Mononuclear cell (primary cell): ENCODE measurements around the gene ASMTL. TPM values are rescaled to one million over a fixed set of nuclear protein-coding genes. Genes with fewer than 3 reads are reported as not detected.
"Not testable (repeated sequence)": the region's sequence is repeated elsewhere in the genome, so short reads cannot be mapped to it uniquely, and the experiment has no call there.

Experiments
- H3K27me3 ChIP-seq: 2 replicates; pipeline ENCODE4 v1.6.0; 2011; ENCODE audit warnings: low read length, control low read depth; ENCODE audit not compliant: insufficient read depth
- H3K4me1 ChIP-seq: 2 replicates; pipeline ENCODE4 v1.5.1; 2011; ENCODE audit warnings: mild to moderate bottlenecking, low read length, control low read depth; ENCODE audit not compliant: insufficient read depth
- H3K4me3 ChIP-seq: 2 replicates; pipeline ENCODE4 v1.5.1; 2011; ENCODE audit warnings: mild to moderate bottlenecking, low read length, moderate library complexity
- H3K9me3 ChIP-seq: 2 replicates; pipeline ENCODE4 v1.5.1; 2011; ENCODE audit warnings: low read depth, mild to moderate bottlenecking, control low read depth, low read length
- total RNA-seq: library from RNA; depleted of rRNA; stranded (reverse); fragments of >200 nt; gene quantifications from one replicate; pipeline ENCODE4 v1.2.3, GENCODE V29; 2012

Gene ASMTL
- total RNA-seq, 1 donor, result 12.7 TPM

DNA sequence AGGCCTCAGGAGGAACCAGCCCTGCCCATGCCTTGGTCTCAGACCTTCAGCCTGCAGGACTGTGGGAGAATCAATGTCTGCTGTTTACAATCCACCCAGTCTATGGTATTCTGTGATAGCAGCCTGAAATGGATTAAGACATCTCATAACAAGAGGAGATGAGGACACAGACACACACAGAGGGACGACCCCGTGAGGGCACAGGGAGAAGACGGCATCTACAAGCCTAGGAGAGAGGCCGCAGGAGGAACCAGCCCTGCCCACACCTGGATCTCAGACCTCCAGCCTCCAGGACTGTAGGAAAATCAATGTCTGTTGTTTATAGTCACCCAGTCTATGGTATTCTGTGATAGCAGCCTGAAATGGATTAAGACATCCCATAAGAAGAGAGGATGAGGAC lies 64.1 kb downstream of the ASMTL start:
- Histone ChIP-seq H3K4me3 (no peak overlapping the region), H3K4me1 (peaks cover 41% of the 10 kb centered on the region), H3K27me3 (no peaks in the 10 kb centered on the region), H3K9me3 (no peaks in the 10 kb centered on the region)

DNA sequence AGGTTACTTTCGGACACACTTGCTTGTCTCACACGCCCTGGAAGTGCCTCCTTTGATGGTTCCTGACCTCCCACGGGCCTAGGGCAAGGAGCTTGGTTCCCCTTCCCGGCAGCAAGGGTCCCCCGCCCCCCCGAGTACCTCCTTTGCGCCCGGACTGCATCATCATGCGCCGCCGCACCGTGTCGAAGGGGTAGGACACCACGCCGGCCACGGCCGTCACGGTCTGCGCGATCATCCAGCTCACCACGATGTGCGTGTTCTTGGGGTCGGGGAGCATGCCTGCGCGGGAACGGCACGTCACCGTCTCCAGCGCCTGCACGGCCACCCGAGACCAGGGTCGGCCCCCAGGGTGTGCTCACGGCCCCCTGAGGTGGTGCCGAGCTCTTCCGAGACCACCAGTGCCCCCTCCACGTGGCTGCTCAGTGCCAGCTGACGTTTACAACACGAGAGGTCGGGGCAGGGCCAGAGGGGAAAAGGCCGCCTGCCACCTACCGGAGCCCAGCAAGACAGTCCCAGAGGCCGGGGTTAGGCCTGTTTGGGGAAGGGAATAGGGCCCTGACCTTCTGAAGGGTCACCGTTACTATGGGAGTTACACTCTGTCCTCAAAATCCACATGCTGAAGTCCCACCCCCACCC lies 65.5 kb downstream of the ASMTL start:
- Histone ChIP-seq H3K4me3 (no peak overlapping the region), H3K4me1 (peaks cover 34% of the 10 kb centered on the region), H3K9me3 (no peaks in the 10 kb centered on the region), H3K27me3 (no peaks in the 10 kb centered on the region)

DNA sequence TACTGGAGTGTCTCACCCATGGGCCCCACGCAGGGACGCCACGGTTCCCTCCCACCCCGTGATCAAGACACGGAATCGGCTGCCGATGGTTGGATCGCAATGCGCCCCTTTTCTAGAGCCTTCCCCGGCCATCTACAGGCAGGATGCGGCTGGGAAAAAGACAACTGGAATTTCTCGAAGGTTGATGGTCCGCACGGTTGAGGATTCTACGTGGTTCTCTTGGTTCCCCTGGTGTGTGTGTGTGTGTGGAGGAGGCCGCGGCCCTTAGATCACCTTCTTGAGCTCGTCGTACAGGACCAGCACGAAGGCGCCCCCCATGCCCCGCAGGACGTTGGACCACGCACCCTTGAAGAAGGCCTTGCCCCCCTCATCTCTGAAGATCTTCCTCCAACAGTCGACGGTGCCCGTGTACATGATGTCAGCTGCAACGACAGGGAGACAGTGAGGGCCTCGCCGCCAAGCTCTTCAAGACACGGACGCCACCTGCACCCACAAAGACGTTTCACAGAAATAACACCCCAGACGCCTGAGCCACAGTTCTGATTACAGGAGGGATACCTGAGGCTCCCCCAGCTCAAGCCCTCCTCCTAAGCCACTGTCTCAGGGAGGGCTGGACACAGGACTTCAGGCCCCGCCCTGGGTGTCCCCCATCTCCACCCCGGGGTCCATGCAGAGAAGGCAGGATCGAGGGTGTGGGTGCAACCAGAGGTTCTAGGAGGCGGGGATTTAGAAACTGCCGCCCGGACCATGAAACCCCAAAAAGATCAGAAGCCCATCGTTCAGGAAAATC lies 66.2 kb downstream of the ASMTL start:
- no peaks in the 10 kb centered on the region for H3K9me3 ChIP-seq
- H3K27me3 ChIP-seq, result no peaks in the 10 kb centered on the region
- no peak overlapping the region for H3K4me3 ChIP-seq
- peaks cover 34% of the 10 kb centered on the region for H3K4me1 ChIP-seq

DNA sequence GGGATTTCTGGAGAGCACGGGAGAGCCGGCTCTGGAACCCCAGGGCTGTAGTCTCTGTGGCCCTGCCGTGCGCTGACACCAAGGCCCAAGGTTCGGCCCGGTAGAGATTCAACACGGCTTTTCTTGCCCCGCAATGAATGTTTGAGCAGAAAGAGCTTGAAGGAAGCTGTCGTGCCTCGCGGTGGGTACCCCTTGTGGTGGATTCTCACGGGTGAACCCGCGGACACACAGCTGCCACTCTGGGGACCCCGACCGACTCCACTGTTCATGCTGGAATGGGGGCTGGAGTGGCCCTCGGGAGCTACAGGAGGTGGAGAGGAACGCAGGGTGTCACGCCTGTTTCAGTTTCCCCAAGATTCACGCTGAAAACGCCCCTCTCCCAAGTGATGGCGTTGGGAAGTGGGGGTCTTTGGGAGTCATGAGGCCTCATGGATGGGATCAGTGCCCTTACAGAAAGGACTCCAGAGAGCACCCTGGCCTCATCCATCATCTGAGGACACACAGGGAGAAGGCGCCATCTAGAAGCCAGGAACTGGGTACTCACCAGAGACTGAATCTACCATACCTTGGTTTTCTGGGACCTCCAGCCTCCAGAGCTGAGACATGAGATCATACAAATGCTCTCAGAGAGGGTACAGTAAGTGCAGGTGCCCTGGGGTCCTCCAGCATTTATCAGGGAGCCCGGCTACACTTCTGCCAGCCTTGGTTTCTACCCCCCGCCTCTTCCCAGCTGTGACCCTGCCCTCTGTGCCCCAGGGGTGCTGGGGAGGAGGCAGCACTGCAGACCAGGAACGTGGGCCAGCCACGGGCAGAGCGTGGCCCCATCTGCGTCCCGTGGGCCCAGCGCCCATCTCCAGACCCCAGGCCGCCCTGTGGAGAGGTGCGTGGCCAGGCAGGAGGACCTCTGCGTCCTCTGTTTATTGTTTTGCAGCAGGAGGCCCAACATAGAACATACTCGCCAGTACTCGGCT lies 67.2 kb downstream of the ASMTL start:
- peaks cover 25% of the 10 kb centered on the region for H3K4me1 ChIP-seq
- H3K4me3 ChIP-seq, result no peak overlapping the region

DNA sequence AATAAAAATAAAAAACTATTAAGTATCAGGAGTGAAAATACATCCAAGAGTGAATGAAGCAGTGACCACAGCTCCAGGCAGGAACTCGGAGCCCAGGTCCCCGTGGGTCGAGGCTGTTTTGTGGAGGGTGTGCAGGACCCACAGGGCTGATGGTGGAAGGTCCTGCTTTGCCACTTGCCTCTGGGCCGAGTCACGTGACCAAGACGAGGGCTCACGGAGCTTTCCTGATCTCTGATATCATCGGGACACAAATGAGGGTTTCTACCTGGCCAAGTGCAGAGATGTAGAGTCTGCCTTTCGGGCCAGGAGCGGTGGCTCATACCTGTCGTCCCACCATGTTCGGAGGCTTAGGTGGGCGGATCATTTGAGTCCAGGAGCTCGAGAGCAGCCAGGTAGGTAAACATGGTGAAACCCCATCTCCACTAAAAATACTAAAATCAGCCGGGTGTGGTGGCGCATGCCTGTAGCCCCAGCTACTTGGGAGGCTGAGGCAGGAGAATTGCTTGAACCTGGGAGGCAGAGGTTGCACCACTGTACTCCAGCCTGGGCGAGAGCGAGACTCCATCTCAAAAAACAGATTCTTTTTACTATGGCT lies 68.0 kb downstream of the ASMTL start:
- Histone ChIP-seq H3K9me3 (no peaks in the 10 kb centered on the region), H3K4me1 (peaks cover 17% of the 10 kb centered on the region), H3K4me3 (no peak overlapping the region), H3K27me3 (no peaks in the 10 kb centered on the region)

More for the DNA sequence above, 67.2 kb downstream of the ASMTL start:
- no peaks in the 10 kb centered on the region for H3K27me3 ChIP-seq
- H3K9me3 ChIP-seq, result no peaks in the 10 kb centered on the region

DNA sequence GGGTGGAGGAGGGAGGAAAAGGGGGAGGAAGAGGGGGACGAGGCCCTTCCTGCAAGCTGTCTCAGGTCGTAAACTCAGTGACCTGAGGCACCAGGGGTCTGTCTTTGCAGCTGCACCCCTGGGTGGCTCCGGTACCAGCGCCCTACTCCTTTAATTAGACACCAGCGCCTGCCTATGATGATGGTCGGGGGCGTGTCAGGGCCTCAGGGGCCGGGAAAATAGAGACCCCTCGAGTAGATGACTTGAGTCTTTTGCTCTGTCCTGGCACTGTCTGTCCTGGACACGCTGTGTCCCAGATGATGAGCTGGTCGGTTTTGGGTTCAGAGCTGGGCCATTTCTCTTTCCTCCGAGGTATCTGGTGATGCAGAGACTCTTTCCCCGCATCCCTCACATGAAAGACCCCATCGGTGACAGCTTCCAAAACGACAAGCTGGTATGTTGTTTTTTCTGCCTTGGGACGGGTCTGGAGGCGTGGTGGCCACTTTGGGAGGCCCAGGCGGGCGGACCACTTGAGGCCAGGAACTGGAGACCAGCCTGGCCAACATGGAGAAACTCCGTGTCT lies 72.0 kb downstream of the ASMTL start:
- Histone ChIP-seq H3K4me1 (no peaks in the 10 kb centered on the region), H3K4me3 (no peak overlapping the region)

DNA sequence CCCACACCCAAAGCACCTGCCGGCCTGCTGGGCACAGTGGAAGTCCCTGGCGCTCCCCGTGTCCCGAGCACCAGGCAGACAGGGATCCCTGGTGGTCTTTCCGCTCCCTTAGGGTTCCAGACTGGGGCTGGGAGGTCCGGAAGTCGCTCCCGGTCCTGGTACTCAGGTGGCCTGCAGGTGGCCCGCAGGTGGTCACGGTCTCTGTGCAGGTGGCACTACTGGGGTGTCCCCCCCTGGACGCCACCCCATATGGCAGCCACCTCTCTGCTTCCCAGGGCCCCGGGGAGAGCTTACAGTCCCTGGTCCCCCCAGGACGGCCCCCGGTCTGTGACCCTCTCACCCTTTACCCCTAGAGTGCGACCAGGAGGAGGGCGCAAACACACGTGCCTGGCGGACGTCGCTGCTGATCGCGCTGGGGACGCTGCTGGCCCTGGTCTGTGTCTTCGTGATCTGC lies 74.4 kb downstream of the ASMTL start:
- Histone ChIP-seq H3K9me3 (no peaks in the 10 kb centered on the region), H3K27me3 (no peaks in the 10 kb centered on the region), H3K4me3 (no peak overlapping the region), H3K4me1 (no peaks in the 10 kb centered on the region)

More for the DNA sequence above, 72.0 kb downstream of the ASMTL start:
- H3K27me3 ChIP-seq, result no peaks in the 10 kb centered on the region
- H3K9me3 ChIP-seq, result no peaks in the 10 kb centered on the region

DNA sequence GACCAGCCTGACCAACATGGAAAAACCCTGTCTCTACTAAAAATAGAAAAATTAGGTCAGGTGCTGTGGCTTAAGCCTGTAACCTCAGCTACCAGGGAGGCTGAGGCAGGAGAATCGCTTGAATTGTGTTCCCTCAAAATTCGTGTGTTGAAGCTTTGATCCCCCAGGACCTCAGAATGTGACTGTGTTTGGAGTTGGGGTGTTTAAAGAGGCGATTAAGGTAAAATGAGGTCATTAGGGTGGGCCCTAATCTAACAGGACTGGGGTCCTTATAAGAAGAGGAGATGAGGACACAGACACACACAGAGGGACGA lies 84.4 kb downstream of the ASMTL start:
- no peaks in the 10 kb centered on the region for H3K27me3 ChIP-seq
- H3K4me1 ChIP-seq, result no peaks in the 10 kb centered on the region
- no peak overlapping the region for H3K4me3 ChIP-seq
- no peaks in the 10 kb centered on the region for H3K9me3 ChIP-seq

DNA sequence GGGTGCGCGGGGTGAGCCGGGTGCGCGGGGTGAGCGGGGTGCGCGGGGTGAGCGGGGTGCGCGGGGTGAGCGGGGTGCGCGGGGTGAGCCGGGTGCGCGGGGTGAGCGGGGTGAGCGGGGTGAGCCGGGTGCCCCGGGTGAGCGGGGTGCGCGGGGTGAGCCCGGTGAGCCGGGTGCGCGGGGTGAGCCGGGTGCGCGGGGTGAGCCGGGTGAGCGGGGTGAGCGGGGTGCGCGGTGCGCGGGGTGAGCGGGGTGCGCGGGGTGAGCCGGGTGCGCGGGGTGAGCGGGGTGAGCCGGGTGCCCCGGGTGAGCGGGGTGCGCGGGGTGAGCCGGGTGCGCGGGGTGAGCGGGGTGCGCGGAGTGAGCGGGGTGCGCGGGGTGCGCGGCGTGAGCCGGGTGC lies 86.3 kb downstream of the ASMTL start:
- not testable (repeated sequence) for H3K27me3 ChIP-seq, H3K4me1 ChIP-seq, H3K4me3 ChIP-seq, H3K9me3 ChIP-seq

DNA sequence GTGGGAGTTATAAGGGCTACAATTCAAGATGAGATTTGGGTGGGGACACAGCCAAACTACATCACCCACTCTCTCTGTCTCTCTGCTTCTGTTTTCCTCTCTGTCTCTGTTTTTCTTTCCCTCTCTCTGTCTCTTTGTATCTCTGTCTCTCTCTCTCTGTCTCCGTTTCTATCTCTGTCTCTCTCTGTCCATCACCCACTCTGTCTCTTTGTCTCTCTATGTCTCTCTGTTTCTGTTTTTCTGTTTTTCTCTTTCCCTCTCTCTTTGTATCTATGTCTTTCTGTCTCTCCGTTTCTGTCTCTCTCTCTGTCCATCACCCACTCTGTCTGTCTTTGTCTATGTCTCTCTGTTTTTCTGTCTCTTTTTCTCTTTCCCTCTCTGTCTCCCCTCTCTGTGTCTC lies 90.8 kb downstream of the ASMTL start:
- no peaks in the 10 kb centered on the region for H3K4me1 ChIP-seq
- no peaks in the 10 kb centered on the region for H3K9me3 ChIP-seq
- H3K27me3 ChIP-seq, result no peaks in the 10 kb centered on the region
- H3K4me3 ChIP-seq, result no peak overlapping the region

DNA sequence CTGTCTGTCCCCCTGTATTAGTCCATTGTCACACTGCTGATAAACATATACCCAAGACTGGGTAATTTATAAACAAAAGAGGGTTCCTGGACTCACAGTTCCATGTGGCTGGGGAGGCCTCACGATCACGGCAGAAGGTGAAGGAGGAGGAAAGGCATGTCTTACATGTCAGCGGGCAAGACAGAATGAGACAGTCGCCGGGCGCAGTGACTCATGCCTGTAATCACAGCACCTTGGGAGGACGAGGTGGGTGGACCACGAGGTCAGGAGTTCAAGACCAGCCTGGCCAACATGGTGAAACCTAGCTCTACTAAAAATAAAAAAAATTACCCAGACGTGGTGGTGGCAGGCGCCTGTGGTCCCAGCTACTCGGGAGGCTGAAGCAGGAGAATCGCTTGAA lies 91.4 kb downstream of the ASMTL start:
- no peaks in the 10 kb centered on the region for H3K4me1 ChIP-seq
- H3K4me3 ChIP-seq, result no peak overlapping the region
- no peaks in the 10 kb centered on the region for H3K9me3 ChIP-seq
- H3K27me3 ChIP-seq, result no peaks in the 10 kb centered on the region

DNA sequence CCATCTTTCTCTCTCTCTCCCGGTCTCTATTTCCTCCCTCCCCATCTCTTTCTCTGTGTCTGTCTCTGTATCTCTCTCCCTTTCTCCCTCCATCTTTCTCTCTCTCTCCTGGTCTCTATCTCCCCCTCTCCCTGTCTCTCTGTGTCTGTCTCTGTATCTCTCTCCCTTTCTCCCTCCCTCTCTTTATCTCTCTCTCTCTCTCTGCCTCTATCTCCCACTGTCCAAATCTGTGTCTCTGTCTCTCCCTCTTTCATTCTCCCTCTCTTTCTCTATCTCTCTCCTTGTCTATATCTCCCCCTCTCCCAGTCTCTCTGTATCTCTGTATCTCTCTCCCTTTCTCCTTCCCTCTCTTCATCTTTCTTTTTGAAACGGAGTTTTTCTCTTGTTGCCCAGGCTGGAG lies 92.5 kb downstream of the ASMTL start:
- no peak overlapping the region for H3K4me3 ChIP-seq
- H3K4me1 ChIP-seq, result no peaks in the 10 kb centered on the region
- no peaks in the 10 kb centered on the region for H3K9me3 ChIP-seq
- no peaks in the 10 kb centered on the region for H3K27me3 ChIP-seq

DNA sequence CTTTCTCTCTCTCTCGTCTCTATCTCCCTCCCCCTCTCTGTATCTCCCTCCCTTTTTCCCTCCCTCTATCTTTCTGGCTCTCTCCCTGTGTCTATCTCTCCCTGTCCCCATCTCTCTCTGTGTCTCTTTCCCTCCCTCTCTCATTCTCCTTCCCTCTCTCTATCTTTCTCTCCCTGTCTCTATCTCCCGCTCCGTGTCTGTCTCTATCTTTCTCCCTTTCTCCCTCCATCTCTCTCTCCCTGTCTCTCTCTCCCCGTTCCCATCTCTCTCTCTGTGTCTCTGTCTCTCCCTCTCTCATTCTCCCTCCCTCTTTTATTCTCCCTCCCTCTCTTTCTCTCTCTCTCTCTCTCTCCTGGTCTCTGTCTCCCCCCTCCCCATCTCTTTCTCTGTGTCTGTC lies 93.2 kb downstream of the ASMTL start:
- H3K4me3 ChIP-seq, result no peak overlapping the region
- no peaks in the 10 kb centered on the region for H3K27me3 ChIP-seq
- no peaks in the 10 kb centered on the region for H3K9me3 ChIP-seq
- H3K4me1 ChIP-seq, result no peaks in the 10 kb centered on the region

DNA sequence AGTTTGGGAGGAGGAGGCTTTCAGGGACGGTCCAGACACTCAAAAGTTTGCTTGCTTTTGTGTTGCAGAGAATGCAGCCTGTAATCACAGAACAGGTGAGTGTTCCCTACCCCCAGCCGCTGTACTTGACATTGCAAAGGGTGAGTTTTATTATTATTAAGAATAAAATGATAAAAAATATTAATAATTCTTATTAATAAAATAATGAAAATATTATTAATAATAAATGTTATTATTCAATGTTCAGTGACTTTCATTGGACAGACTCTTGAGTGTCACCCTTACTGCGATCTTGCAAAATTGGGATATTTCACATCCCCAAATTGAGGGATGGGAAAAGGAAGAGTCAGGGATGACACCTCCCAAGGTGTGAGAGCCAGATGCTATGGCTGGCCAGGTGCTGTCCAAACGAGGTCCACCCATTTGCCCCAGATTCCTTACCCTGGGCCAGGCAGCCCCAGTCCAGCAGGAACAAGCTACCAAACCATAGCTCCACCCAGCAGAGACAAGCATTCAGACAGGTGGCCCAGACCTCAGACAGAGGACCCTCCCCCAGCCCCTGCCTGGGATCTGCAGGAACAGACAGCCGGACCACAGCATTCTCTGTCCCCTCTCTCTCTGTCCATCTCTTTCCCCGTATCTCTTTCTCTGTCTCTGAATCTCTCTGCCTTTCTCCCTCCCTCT lies 93.8 kb downstream of the ASMTL start:
- H3K4me3 ChIP-seq, result no peak overlapping the region
- H3K4me1 ChIP-seq, result no peaks in the 10 kb centered on the region
- no peaks in the 10 kb centered on the region for H3K9me3 ChIP-seq
- no peaks in the 10 kb centered on the region for H3K27me3 ChIP-seq
